Sigmoid colon (tissue), 7 donors: ENCODE measurements around the gene PODXL. TPM values are rescaled to one million over a fixed set of nuclear protein-coding genes. Genes with fewer than 3 reads are reported as not detected.

Source experiments
- DNase-seq: peaks from one replicate; pipeline ENCODE4 v3.0.0-alpha.2; 2019
- H3K27ac ChIP-seq, 4 donors: fragments of 200-600 bp; sonication (generic); one replicate each; pipeline ENCODE4 v1.5.1; 2016 to 2019; ENCODE audit warnings: mild to moderate bottlenecking in 1 of 4
- H3K27me3 ChIP-seq, 3 donors: fragments of 200-600 bp; sonication (generic); one replicate each; pipeline ENCODE4 v1.5.1; 2019; ENCODE audit warnings: mild to moderate bottlenecking in 1 of 3
- H3K36me3 ChIP-seq, 4 donors: fragments of 200-600 bp; sonication (generic); one replicate each; pipeline ENCODE4 v1.5.1; 2016 to 2019
- H3K4me1 ChIP-seq, 4 donors: fragments of 200-600 bp; sonication (generic); one replicate each; pipeline ENCODE4 v1.5.1; 2017 to 2019
- H3K4me3 ChIP-seq, 4 donors: fragments of 200-600 bp; sonication (generic); one replicate each; pipeline ENCODE4 v1.5.1; 2017 to 2019; ENCODE audit warnings: mild to moderate bottlenecking in 2 of 4, moderate library complexity in 1 of 4
- H3K9me3 ChIP-seq, 4 donors: fragments of 200-600 bp in 3 of 4; sonication (generic) in 3 of 4; one replicate each; pipeline versions ENCODE4 v1.5.1 to v1.6.1; 2013 to 2019
- EP300 ChIP-seq, 4 donors: sonication (generic); formaldehyde crosslinking; IDR thresholded peaks; one replicate each; pipeline ENCODE4 v1.6.1; 2017; ENCODE audit warnings: antibody characterized with exemption in 4 of 4
- POLR2A ChIP-seq, 2 donors: fragments of 450-650 bp; IDR thresholded peaks; one replicate each; pipeline ENCODE4 v1.6.1; 2016; ENCODE audit warnings: antibody characterized with exemption in 2 of 2, mild to moderate bottlenecking in 2 of 2, moderate library complexity in 2 of 2
- POLR2AphosphoS5 ChIP-seq, 4 donors: sonication (generic); formaldehyde crosslinking; IDR thresholded peaks; one replicate each; pipeline ENCODE4 v1.6.1; 2017; ENCODE audit warnings: antibody characterized with exemption in 4 of 4
- WGBS, 2 donors: extraction: QIAGEN DNeasy Blood & Tissue Kit; methylation state at CpG; one replicate each; pipeline ENCODE4 v1.1.7; 2013; 5-methylcytosine and 5-hydroxymethylcytosine counted together
- intact Hi-C: fragments of 100-400 bp; cut with DNase I; formaldehyde crosslinking; loops from one replicate; pipeline ENCODE4 v1.15.1; 2023
- polyA plus RNA-seq, 3 donors: library from polyadenylated mRNA; stranded (reverse); fragments of 200-250 nt; gene quantifications; one replicate each; pipeline ENCODE4 v1.2.3, GENCODE V29; 2013
- total RNA-seq, 4 donors: library from RNA; depleted of rRNA; stranded (reverse); fragments of >200 nt; gene quantifications; one replicate each; pipeline ENCODE4 v1.1.0, GENCODE V29; 2016
- TF ChIP-seq, protein P1 (sequence below), 4 experiments: fragments of 450-650 bp in 3 of 4; fragments of 200-600 bp in 1 of 4; IDR thresholded peaks; one replicate each; pipeline ENCODE4 v1.5.1; 2016 to 2019; ENCODE audit warnings: antibody characterized with exemption in 4 of 4, mild to moderate bottlenecking in 3 of 4, moderate library complexity in 2 of 4
- donor health status: healthy with polysubstance abuse.
- donor health status: Bipolar disorder and iron deficiency.
- donor health status: healthy.

The PODXL gene
- total and polyA plus RNA-seq, 7 donors, result 1.2 to 23.2 (median 15.8) TPM

DNA sequence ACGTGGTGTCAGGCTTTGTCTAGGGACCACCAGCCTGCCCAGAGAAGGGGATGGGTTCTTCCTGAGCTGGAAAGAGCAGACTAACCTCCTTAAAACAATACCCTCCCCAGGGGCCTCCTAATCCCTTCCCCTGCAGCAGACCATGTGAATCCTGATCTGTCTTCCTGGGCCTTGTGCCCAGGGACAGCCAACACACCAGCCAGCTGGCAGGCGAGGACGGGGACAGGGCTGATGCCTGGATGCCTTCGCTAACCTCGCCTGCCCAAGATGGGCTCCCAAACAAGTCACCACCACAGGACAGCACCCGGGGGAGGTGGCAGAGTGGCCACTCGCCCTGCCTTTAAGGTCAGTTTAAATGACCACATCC is 17.6 kb downstream of the PODXL start:
- Histone ChIP-seq H3K36me3 (no peaks in the 10 kb centered on the region), H3K27ac (peak overlapping the region; percentile 38 to 87 (median 66)), H3K27me3 (no peaks in the 10 kb centered on the region), H3K4me1 (peaks cover 3 to 62% (median 34%) of the 10 kb centered on the region in 4 donors), H3K9me3 (no peaks in the 10 kb centered on the region), H3K4me3 (no peak overlapping the region)
- intact Hi-C loops, result no loop called here
- TF ChIP-seq EP300 (IDR thresholded peaks at IDR 0.05), result no peak
- no peak for TF ChIP-seq POLR2AphosphoS5 (IDR thresholded peaks at IDR 0.05)
- no peak for TF ChIP-seq POLR2A (IDR thresholded peaks at IDR 0.05)
- TF ChIP-seq, protein P1, sequence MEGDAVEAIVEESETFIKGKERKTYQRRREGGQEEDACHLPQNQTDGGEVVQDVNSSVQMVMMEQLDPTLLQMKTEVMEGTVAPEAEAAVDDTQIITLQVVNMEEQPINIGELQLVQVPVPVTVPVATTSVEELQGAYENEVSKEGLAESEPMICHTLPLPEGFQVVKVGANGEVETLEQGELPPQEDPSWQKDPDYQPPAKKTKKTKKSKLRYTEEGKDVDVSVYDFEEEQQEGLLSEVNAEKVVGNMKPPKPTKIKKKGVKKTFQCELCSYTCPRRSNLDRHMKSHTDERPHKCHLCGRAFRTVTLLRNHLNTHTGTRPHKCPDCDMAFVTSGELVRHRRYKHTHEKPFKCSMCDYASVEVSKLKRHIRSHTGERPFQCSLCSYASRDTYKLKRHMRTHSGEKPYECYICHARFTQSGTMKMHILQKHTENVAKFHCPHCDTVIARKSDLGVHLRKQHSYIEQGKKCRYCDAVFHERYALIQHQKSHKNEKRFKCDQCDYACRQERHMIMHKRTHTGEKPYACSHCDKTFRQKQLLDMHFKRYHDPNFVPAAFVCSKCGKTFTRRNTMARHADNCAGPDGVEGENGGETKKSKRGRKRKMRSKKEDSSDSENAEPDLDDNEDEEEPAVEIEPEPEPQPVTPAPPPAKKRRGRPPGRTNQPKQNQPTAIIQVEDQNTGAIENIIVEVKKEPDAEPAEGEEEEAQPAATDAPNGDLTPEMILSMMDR (IDR thresholded peaks at IDR 0.05), result no peak
- 89% methylated on average over 7 of the region's 7 CpGs for WGBS, 2 donors
- peak; percentile 75 for DNase-seq

DNA sequence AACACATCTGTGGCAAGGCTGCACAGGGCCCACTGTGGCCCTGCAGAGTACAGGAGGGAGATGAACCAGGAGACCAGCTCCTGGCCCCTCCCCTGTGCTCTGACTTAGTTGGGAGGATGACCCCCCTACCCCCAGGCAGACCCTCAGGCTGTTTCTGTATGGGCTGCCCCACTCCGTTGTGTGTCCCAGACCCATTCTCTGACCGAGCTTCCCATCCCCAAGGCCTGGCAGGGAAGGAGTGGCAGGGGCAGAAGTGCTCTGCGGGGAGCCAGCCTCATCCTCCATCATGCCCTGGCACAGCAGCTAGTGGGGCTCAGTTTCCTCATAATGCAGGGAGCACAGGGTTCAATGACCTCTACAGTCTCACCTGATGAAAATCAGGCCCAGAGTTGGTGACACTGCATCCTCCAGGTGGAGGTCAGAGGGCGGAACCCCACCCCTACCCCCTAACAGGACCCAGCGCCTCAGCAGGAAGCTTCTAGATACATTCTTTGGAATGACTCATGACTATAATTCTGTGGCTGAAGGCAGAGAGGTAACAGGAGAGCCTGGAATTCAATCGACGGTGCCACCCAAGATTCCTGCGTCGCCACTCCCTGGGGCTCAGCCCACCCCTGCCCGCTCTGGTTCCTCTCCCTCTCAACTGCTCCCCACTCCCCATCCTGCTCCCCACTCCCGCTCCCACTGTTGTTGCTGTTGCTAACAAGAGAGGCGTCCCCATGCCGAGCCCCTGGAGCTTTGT is 18.2 kb downstream of the PODXL start:
- WGBS, 2 donors, result 89 to 90% methylated on average over 13 of the region's 13 CpGs
- intact Hi-C loops, result no loop called here
- TF ChIP-seq POLR2A (IDR thresholded peaks at IDR 0.05) (no peak), POLR2AphosphoS5 (IDR thresholded peaks at IDR 0.05) (no peak), EP300 (IDR thresholded peaks at IDR 0.05) (no peak)
- TF ChIP-seq, protein P1 (IDR thresholded peaks at IDR 0.05), result no peak
- Histone ChIP-seq H3K36me3 (no peaks in the 10 kb centered on the region), H3K4me3 (no peak overlapping the region), H3K27ac (peak overlapping the region; percentile 38 to 87 (median 66)), H3K9me3 (no peaks in the 10 kb centered on the region), H3K27me3 (no peaks in the 10 kb centered on the region), H3K4me1 (peaks cover 3 to 57% (median 34%) of the 10 kb centered on the region in 4 donors)
- peak; percentile 50 for DNase-seq

GRCh38 chr7:131537571-131537978 is 18.9 kb downstream of the PODXL start:
- intact Hi-C loops, result no loop called here
- WGBS, 2 donors, result 92% methylated on average over 12 of the region's 12 CpGs
- Histone ChIP-seq H3K27ac (peak overlapping the region in 2 of 4 donors; percentile 74 to 87), H3K9me3 (no peaks in the 10 kb centered on the region), H3K4me3 (no peak overlapping the region), H3K36me3 (no peaks in the 10 kb centered on the region), H3K27me3 (no peaks in the 10 kb centered on the region), H3K4me1 (peaks cover 3 to 53% (median 34%) of the 10 kb centered on the region in 4 donors)
- TF ChIP-seq EP300 (IDR thresholded peaks at IDR 0.05), result no peak
- no peak for TF ChIP-seq POLR2AphosphoS5 (IDR thresholded peaks at IDR 0.05)
- TF ChIP-seq, protein P1 (IDR thresholded peaks at IDR 0.05), result no peak
- TF ChIP-seq POLR2A (IDR thresholded peaks at IDR 0.05), result no peak
- no peak for DNase-seq

- H3K27ac ChIP-seq, result no peak overlapping the region
- 66 to 85% methylated on average over 7 of the region's 7 CpGs for WGBS, 2 donors
- DNase-seq, result peak; percentile 42
Measured at GRCh38 chr7:131536361-131536849, 20.0 kb downstream of the PODXL start.

More at GRCh38 chr7:131536361-131536849, 20.0 kb downstream of the PODXL start:
- Histone ChIP-seq H3K36me3 (no peaks in the 10 kb centered on the region), H3K4me1 (peaks cover 3 to 41% (median 34%) of the 10 kb centered on the region in 4 donors), H3K4me3 (no peak overlapping the region), H3K9me3 (no peaks in the 10 kb centered on the region), H3K27me3 (no peaks in the 10 kb centered on the region)
- TF ChIP-seq, protein P1 (IDR thresholded peaks at IDR 0.05), result no peak
- TF ChIP-seq EP300 (IDR thresholded peaks at IDR 0.05) (no peak), POLR2A (IDR thresholded peaks at IDR 0.05) (no peak), POLR2AphosphoS5 (IDR thresholded peaks at IDR 0.05) (no peak)
- intact Hi-C loops, result no loop called here
